HG02884 (cell line): ENCODE results near the gene SUSD5.
"Not testable (repeated sequence)": the region's sequence is repeated elsewhere in the genome, so short reads cannot be mapped to it uniquely, and the experiment has no call there.

ENCODE experiments used
- ATAC-seq: cut with Tn5 transposase; IDR thresholded peaks from one replicate; pipeline ENCODE4 v1.9.1; 2021; ENCODE audit warnings: mild to moderate bottlenecking, moderate library complexity; ENCODE audit not compliant: unreplicated experiment

Gene SUSD5

GRCh38 chr3:33196538-33196937 lies 22.1 kb downstream of the SUSD5 start:
- no peak for ATAC-seq

DNA sequence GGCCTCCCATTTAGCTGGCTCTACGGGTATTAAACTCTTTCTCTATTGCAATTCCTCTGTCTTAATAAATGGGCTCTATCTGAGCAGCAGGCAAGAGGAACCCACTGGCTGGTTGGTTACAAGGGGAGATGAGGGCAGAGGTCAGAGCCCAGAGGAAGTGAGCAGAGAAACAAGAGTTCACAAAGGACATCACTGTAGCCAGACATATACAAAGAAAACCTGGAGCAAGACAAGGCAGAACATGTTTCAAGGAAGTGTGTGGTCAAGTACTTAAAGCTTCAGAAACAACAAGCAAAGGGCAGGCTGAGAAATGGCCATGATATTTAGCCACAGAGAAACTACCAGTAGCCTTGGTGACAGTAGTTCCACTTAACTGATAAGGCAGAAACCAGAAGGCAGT lies 24.3 kb downstream of the SUSD5 start:
- ATAC-seq, result no peak

DNA sequence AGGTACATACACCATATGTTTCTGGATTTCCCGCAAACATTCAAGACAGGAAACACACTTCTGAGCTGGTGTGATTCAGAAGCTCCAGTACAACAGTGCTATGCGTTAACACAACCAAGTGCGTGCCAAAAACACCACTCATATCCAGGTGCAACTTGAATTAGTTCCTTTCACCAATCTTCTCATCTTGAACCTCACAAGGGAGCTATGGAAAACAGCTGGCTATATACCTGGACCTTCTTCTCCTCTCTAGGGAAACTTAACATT lies 31.3 kb downstream of the SUSD5 start:
- ATAC-seq, result no peak

DNA sequence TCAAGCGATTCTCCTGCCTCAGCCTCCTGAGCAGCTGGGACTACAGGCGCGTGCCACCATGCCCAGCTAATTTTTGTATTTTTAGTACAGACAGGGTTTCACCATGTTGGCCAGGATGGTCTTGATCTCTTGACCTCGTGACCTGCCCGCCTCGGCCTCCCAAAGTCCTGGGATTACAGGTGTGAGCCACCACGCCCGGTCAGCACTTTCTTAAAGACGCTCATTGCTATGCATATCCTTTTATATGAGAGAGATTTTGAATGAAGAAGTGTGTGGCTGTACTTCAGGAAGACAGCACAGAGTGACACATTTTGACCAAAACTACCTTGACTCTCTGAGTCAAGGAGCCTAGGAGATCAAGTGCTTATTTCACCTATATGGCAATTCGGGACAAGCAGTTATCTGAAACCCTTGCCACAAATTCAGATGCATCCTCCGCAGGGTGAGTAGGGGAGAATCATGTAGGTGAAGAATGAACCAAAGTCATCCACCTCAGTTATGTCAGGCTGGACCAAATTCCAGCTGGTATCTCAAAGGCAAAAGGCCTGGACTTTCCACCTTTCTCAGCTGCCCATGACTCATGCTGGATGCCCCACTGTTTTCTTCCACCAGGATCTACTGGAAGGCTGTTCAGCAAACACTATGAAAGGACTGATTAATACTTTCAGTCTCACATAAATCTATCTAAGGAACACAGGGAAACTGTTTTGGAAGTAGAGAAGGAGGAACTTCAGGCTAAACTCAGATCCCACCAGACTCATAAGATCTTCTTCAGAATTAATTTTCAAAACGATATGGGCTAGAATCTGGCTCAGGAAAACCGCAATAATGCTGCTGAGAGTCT lies 31.9 kb downstream of the SUSD5 start:
- ATAC-seq, result no peak

DNA sequence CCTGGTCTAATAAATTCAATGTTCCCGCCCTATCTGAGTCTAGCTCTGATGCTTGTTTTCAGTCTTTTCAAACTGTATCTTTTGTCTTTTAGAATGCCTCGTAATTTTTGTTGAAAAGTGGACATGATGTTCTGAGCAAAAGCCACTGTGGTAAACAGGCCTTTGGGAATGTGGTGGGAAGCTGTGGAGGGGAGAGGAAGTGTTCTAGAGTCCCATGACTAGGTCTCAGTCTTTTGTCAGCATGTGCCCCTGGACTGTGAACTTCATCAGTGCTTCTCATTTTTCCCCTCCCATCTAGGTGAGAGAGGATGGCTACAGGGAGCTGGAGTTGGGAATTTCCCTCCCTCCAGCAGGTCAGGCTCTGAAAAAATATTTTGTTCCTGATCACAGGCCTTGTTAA lies 33.7 kb downstream of the SUSD5 start:
- no peak for ATAC-seq

GRCh38 chr3:33181641-33182040 lies 37.0 kb downstream of the SUSD5 start:
- not testable (repeated sequence) for ATAC-seq

- no peak for ATAC-seq
Measured at GRCh38 chr3:33181229-33181628, 37.4 kb downstream of the SUSD5 start.

DNA sequence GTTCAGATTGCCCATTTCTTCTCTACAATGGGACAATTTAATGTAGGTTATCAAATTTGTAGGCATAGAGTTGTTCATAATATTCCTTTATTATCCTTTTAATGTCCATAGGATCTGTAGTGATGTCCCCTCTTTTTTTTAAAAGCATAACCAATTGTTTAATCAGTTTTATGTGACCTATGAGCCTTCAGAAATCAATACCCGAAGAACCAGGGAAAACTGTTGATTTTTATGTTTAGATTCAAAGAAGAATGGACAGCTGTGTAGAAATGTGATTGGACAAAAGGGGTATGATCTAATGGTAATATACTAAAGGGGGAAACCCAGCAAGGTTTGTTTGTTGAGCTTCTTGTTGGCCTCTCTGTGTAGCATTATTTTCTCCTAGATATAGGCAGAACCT lies 39.5 kb downstream of the SUSD5 start:
- no peak for ATAC-seq

- no peak for ATAC-seq
Measured at GRCh38 chr3:33174711-33175414, 43.7 kb downstream of the SUSD5 start.

- ATAC-seq, result no peak
Measured at GRCh38 chr3:33174095-33174494, 44.5 kb downstream of the SUSD5 start.

DNA sequence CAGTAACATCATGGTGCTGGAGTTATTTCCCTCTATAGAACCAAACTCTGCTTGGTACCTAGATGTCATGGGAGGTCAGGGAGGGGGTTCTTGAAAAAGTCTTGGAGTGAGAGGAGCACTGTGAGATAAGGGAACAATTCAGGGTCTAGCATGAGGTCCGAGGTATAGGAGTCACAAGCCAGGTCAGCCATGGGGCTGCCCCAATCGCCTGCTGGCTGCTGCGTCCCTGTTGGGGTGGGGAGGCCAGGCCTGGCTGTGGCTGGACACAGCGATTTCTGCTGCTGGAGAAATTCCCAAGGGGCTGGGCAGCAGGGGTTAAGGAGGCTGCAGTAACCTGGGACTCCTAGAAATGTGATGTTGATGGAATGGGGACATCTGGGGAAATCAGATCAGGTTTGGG lies 44.9 kb downstream of the SUSD5 start:
- ATAC-seq, result no peak

- ATAC-seq, result no peak
Measured at GRCh38 chr3:33173103-33173502, 45.5 kb downstream of the SUSD5 start.

DNA sequence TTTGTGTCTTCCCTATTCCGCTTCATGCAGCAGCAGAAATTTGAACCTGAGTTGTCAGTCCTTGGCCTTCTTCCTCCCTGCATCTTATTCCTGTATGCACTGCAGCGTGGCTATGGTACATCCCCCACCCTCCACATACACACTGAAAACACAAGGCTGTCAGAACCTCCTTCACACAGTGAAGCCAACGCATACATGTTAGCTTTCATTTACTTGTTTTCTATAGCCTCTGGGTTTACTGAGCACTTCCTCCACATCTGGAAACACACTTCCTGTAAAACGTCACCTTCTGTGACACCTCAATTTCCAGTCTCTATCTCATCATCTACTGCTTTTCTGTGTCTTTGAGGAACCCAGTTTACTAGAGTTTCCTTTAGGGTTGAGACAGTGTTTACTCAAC lies 47.0 kb downstream of the SUSD5 start:
- no peak for ATAC-seq

DNA sequence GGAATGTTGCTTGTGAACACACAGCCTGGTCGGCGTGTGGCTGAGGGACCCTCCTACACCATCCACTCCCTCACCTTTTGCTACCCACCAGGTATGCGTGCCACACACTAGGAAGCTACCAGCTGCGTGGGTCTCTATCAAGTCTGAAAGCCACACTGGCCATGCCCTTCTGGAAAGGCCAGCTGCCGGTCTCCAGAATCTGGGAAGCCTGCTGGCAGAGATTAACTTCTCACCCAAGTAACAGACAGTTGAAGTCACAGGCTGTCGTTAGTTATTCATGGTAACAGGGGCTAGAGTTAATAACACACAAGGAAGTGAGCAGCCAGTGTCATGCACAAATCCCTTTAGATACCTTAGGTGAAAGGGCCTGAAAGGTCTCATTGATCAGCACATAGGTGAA lies 48.1 kb downstream of the SUSD5 start:
- no peak for ATAC-seq

GRCh38 chr3:33167716-33168336 lies 50.8 kb downstream of the SUSD5 start:
- ATAC-seq, result no peak

DNA sequence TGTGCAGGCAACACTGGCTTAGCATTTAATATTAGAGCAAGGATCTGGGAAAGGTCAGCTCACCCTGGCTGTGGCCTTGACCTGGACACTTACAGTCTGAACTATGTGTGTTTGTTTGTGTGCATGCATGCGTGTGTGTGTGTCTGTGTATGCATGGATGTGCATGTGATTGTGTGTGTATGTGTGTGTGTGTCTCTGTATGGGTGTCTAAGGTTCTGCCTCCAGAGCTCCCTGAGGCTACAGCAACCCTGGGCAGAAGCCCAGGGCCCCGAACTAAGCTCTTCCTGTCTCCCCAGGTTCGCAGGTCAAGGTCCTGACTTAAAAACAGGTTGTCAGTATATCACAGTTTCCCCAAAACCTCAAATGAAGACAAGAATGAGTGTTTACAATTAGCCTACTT lies 51.3 kb downstream of the SUSD5 start:
- no peak for ATAC-seq

- no peak for ATAC-seq
Measured at GRCh38 chr3:33166095-33166494, 52.5 kb downstream of the SUSD5 start.

- no peak for ATAC-seq
Measured at GRCh38 chr3:33165372-33165771, 53.2 kb downstream of the SUSD5 start.

GRCh38 chr3:33162621-33163020 lies 56.0 kb downstream of the SUSD5 start:
- not testable (repeated sequence) for ATAC-seq

GRCh38 chr3:33159981-33160380 lies 58.6 kb downstream of the SUSD5 start:
- no peak for ATAC-seq

- ATAC-seq, result no peak
Measured at GRCh38 chr3:33159234-33159633, 59.4 kb downstream of the SUSD5 start.

DNA sequence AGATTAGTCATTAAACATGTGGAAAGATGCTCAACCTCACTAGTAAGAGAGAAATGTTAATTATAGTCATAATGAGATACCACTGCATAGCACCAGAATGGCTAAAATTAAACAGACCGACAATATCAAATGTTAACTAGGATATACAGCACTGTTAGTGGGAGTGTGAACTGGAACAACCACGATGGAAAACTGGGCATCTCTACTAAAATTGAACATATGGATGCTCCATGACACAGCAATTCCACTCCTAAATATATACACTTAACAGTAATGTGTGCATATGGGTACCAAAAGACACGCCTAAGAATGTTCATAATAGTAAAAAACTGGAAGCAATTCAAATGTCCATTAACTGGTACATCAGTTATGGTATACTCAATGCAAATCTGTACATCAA lies 63.3 kb downstream of the SUSD5 start:
- ATAC-seq, result no peak
